Measurements from ENCODE around the gene LRIG1. TPM values are rescaled to one million over a fixed set of nuclear protein-coding genes. Genes with fewer than 3 reads are reported as not detected.

LRIG1 gene
- total RNA-seq, 1 experiment from 2014 or later = 17.2 TPM

DNA sequence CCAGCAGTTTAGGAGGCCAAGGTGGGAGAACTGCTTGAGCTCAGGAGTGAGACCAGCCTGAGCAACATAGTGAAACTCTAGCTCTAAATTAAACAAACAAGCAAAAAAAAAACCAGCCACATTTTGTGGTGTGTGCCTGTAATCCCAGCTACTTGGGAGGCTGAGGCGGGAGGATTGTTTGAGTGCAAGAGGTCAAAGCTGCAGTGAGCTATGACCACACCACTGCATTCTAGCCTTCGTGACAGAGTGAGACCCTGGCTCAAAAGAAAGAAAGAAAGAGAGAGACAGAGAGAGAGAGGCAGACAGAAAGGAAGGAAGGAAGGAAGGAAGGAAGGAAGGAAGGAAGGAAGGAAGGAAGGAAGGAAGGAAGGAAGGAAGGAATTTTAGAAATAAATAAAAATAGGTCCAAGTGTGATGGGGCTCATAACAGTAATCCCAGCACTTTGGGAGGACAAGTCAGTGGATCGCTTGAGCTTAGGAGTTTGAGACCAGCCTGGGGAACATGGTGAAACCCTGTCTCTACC is 38.7 kb upstream of the LRIG1 start:
- no peaks in the 10 kb centered on the region for H3K36me3 Mint-ChIP-seq (ENCODE audit: insufficient read depth, unreplicated experiment)
- TF ChIP-seq CTCF (IDR thresholded peaks at IDR 0.05; ENCODE audit: unreplicated experiment) = no peak
- no peaks in the 10 kb centered on the region for H3K27me3 Mint-ChIP-seq (ENCODE audit: insufficient read depth, unreplicated experiment)
- DNase-seq (ENCODE audit: unreplicated experiment) = no peak
- no peaks in the 10 kb centered on the region for H3K9me3 Mint-ChIP-seq (ENCODE audit: unreplicated experiment)
- intact Hi-C loops (cut with micrococcal nuclease) = no loop called here
- POLR2A ChIA-PET = interaction anchor here (0.7 kb wide), 1 partner anchor 41 kb away, joined by 3 read pairs; no protein-coding TSS in a partner anchor
- H3K4me1 Mint-ChIP-seq (ENCODE audit: insufficient read depth, unreplicated experiment) = no peaks in the 10 kb centered on the region
- no peak overlapping the region for H3K27ac Mint-ChIP-seq (ENCODE audit: low read depth, unreplicated experiment)
- no peak overlapping the region for H3K4me3 Mint-ChIP-seq (ENCODE audit: unreplicated experiment)
- BruUV-seq (replicated peaks) = no TSS peak
- CTCF ChIA-PET = interaction anchor here (0.6 to 0.8 kb wide), 2 partner anchors 100 to 131 kb away, joined by 4 read pairs; no protein-coding TSS in a partner anchor

- no TSS peak for BruUV-seq (replicated peaks)
- Mint-ChIP-seq H3K4me1 (ENCODE audit: insufficient read depth, unreplicated experiment) (no peaks in the 10 kb centered on the region), H3K4me3 (ENCODE audit: unreplicated experiment) (no peak overlapping the region), H3K27me3 (ENCODE audit: insufficient read depth, unreplicated experiment) (no peaks in the 10 kb centered on the region), H3K9me3 (ENCODE audit: unreplicated experiment) (no peaks in the 10 kb centered on the region), H3K36me3 (ENCODE audit: insufficient read depth, unreplicated experiment) (no peaks in the 10 kb centered on the region), H3K27ac (ENCODE audit: low read depth, unreplicated experiment) (no peak overlapping the region)
- no peak for TF ChIP-seq CTCF (IDR thresholded peaks at IDR 0.05; ENCODE audit: unreplicated experiment)
- CTCF ChIA-PET = interaction anchor here (0.6 kb wide), 1 partner anchor 289 kb away, joined by 3 read pairs; no protein-coding TSS in a partner anchor
- intact Hi-C loops (cut with micrococcal nuclease) = no loop called here
- no peak for DNase-seq (ENCODE audit: unreplicated experiment)
- POLR2A ChIA-PET = no interaction called here
Measured at GRCh38 chr3:66538390-66538789, 37.6 kb upstream of the LRIG1 start.

- Mint-ChIP-seq H3K4me3 (ENCODE audit: unreplicated experiment) (no peak overlapping the region), H3K36me3 (ENCODE audit: insufficient read depth, unreplicated experiment) (no peaks in the 10 kb centered on the region), H3K27me3 (ENCODE audit: insufficient read depth, unreplicated experiment) (no peaks in the 10 kb centered on the region), H3K9me3 (ENCODE audit: unreplicated experiment) (no peaks in the 10 kb centered on the region), H3K27ac (ENCODE audit: low read depth, unreplicated experiment) (no peak overlapping the region), H3K4me1 (ENCODE audit: insufficient read depth, unreplicated experiment) (no peaks in the 10 kb centered on the region)
- CTCF ChIA-PET = interaction anchor here (0.7 kb wide), 1 partner anchor 266 kb away, joined by 4 read pairs; no protein-coding TSS in a partner anchor
- BruUV-seq (replicated peaks) = no TSS peak
- no peak for TF ChIP-seq CTCF (IDR thresholded peaks at IDR 0.05; ENCODE audit: unreplicated experiment)
- no peak for DNase-seq (ENCODE audit: unreplicated experiment)
- POLR2A ChIA-PET = no interaction called here
- intact Hi-C loops (cut with micrococcal nuclease) = no loop called here
Measured at GRCh38 chr3:66537735-66538134, 36.9 kb upstream of the LRIG1 start.

DNA sequence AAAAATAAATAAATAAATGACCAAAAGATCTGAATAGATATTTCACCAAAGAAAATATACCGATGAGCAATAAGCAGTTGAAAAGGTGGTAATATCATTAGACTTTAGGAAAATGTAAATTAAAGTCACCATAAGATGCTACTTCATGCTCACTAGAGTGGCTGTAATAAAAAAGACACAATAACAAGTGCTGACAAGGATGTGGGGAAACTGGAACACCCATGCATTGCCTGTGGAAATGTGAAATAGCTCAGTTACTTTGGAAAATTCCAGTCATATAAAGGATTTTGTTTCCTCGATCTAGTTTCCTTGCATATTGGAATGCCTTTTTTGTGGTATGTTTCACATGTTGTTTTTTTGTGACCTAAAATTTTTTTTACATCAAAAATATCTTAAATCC is 36.0 kb upstream of the LRIG1 start:
- Mint-ChIP-seq H3K27me3 (ENCODE audit: insufficient read depth, unreplicated experiment) (no peaks in the 10 kb centered on the region), H3K4me1 (ENCODE audit: insufficient read depth, unreplicated experiment) (no peaks in the 10 kb centered on the region), H3K27ac (ENCODE audit: low read depth, unreplicated experiment) (no peak overlapping the region), H3K36me3 (ENCODE audit: insufficient read depth, unreplicated experiment) (no peaks in the 10 kb centered on the region), H3K4me3 (ENCODE audit: unreplicated experiment) (no peak overlapping the region), H3K9me3 (ENCODE audit: unreplicated experiment) (no peaks in the 10 kb centered on the region)
- TF ChIP-seq CTCF (IDR thresholded peaks at IDR 0.05; ENCODE audit: unreplicated experiment) = no peak
- POLR2A ChIA-PET = no interaction called here
- CTCF ChIA-PET = interaction anchor here (0.6 to 0.7 kb wide), 2 partner anchors 44 to 267 kb away, joined by 3 to 4 read pairs; no protein-coding TSS in a partner anchor
- intact Hi-C loops (cut with micrococcal nuclease) = no loop called here
- no TSS peak for BruUV-seq (replicated peaks)
- DNase-seq (ENCODE audit: unreplicated experiment) = no peak

Data from MCF 10A (cell line).